Ishikawa (cell line): ENCODE data around the gene MVB12A.

Experiments used
- CEBPB ChIP-seq: IDR thresholded peaks from 2 replicates; pipeline ENCODE4 v1.6.1; 2012
- CREB1 ChIP-seq: IDR thresholded peaks from 2 replicates; pipeline ENCODE4 v1.6.1; 2012; ENCODE audit warnings: low read depth
- EGR1 ChIP-seq: IDR thresholded peaks from 2 replicates; pipeline ENCODE4 v1.6.1; 2012
- EP300 ChIP-seq: IDR thresholded peaks from 2 replicates; pipeline ENCODE4 v1.6.1; 2012; ENCODE audit warnings: borderline replicate concordance
- FOXM1 ChIP-seq: IDR thresholded peaks from 2 replicates; pipeline ENCODE4 v1.6.1; 2012; ENCODE audit warnings: low read depth, borderline replicate concordance
- RAD21 ChIP-seq: IDR thresholded peaks from 2 replicates; pipeline ENCODE4 v1.6.1; 2012; ENCODE audit warnings: low read depth
- TAF1 ChIP-seq: IDR thresholded peaks from 2 replicates; pipeline ENCODE4 v1.6.1; 2012; ENCODE audit warnings: low read depth, mild to moderate bottlenecking
- TCF12 ChIP-seq: IDR thresholded peaks from 2 replicates; pipeline ENCODE4 v1.6.1; 2012; ENCODE audit warnings: low read depth
- YY1 ChIP-seq: IDR thresholded peaks from 2 replicates; pipeline ENCODE4 v1.6.1; 2012; ENCODE audit warnings: low read depth
- TF ChIP-seq, protein P1 (sequence below): IDR thresholded peaks from 2 replicates; pipeline ENCODE4 v1.6.1; 2012
- TF ChIP-seq, protein P2 (sequence below): IDR thresholded peaks from 2 replicates; pipeline ENCODE4 v1.6.1; 2012; ENCODE audit warnings: low read depth, mild to moderate bottlenecking
- TF ChIP-seq, protein P3 (sequence below): IDR thresholded peaks from 2 replicates; pipeline ENCODE4 v1.6.1; 2012

DNA sequence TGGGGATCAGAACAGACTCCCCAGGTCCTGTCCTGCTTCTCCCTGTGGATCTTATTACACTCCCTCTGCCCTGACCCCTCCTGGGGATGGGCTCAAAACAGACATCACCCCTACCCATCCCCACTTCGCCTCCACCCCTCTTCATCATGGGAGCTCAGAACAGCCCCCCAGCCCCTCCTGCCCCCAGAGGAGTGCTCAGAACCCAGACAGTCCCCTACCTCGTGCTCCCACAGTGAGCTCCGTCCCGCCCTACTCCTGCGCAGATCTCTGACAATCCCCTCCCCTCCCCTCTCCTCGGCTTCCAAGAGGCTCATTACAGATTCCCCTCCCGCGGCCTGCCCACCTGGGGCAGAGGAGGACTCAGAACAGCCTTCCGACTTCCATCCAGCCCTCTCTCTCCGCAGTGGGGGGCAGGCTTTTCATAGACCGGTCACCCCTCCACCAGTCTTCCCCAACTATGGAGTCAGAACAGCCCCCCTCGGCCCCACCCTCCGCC is 34.8 kb downstream of the MVB12A start:
- TF ChIP-seq, protein P1, sequence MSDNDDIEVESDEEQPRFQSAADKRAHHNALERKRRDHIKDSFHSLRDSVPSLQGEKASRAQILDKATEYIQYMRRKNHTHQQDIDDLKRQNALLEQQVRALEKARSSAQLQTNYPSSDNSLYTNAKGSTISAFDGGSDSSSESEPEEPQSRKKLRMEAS: no peak
- TF ChIP-seq, protein P2, sequence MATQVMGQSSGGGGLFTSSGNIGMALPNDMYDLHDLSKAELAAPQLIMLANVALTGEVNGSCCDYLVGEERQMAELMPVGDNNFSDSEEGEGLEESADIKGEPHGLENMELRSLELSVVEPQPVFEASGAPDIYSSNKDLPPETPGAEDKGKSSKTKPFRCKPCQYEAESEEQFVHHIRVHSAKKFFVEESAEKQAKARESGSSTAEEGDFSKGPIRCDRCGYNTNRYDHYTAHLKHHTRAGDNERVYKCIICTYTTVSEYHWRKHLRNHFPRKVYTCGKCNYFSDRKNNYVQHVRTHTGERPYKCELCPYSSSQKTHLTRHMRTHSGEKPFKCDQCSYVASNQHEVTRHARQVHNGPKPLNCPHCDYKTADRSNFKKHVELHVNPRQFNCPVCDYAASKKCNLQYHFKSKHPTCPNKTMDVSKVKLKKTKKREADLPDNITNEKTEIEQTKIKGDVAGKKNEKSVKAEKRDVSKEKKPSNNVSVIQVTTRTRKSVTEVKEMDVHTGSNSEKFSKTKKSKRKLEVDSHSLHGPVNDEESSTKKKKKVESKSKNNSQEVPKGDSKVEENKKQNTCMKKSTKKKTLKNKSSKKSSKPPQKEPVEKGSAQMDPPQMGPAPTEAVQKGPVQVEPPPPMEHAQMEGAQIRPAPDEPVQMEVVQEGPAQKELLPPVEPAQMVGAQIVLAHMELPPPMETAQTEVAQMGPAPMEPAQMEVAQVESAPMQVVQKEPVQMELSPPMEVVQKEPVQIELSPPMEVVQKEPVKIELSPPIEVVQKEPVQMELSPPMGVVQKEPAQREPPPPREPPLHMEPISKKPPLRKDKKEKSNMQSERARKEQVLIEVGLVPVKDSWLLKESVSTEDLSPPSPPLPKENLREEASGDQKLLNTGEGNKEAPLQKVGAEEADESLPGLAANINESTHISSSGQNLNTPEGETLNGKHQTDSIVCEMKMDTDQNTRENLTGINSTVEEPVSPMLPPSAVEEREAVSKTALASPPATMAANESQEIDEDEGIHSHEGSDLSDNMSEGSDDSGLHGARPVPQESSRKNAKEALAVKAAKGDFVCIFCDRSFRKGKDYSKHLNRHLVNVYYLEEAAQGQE: no peak
- no peak for TF ChIP-seq EGR1
- TF ChIP-seq YY1: no peak
- TF ChIP-seq CEBPB: no peak
- TF ChIP-seq FOXM1: no peak
- no peak for TF ChIP-seq CREB1
- no peak for TF ChIP-seq RAD21
- TF ChIP-seq TAF1: no peak
- TF ChIP-seq EP300: no peak
- TF ChIP-seq, protein P3, sequence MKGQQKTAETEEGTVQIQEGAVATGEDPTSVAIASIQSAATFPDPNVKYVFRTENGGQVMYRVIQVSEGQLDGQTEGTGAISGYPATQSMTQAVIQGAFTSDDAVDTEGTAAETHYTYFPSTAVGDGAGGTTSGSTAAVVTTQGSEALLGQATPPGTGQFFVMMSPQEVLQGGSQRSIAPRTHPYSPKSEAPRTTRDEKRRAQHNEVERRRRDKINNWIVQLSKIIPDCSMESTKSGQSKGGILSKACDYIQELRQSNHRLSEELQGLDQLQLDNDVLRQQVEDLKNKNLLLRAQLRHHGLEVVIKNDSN: no peak
- TF ChIP-seq TCF12: no peak
